Measurements from ENCODE around the gene GAS1.

DNA sequence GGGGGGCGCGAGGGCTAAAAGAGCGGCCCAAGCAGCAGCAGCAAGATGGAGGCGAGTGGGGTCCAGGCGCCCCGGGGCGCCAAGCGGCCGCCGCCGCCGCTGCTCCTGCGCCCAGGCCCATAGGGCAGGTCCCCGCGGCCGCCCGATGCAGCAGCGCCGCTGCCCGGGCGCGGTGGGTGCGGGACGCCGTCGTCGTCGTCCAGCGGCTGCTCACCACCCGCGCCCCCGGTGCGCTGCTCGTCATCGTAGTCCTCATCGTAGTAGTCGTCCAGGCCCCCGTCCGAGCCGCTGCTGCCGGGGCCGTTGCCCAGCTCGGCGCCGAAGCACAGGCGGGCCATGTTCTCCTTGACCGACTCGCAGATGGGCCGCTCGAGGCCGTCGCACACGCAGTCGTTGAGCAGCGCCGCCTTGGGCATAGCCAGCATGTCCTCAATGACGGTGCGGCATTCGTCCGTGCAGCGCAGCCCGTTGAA, 1.5 kb downstream of the GAS1 start:
- TF ChIP-seq, protein P1, sequence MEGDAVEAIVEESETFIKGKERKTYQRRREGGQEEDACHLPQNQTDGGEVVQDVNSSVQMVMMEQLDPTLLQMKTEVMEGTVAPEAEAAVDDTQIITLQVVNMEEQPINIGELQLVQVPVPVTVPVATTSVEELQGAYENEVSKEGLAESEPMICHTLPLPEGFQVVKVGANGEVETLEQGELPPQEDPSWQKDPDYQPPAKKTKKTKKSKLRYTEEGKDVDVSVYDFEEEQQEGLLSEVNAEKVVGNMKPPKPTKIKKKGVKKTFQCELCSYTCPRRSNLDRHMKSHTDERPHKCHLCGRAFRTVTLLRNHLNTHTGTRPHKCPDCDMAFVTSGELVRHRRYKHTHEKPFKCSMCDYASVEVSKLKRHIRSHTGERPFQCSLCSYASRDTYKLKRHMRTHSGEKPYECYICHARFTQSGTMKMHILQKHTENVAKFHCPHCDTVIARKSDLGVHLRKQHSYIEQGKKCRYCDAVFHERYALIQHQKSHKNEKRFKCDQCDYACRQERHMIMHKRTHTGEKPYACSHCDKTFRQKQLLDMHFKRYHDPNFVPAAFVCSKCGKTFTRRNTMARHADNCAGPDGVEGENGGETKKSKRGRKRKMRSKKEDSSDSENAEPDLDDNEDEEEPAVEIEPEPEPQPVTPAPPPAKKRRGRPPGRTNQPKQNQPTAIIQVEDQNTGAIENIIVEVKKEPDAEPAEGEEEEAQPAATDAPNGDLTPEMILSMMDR (IDR thresholded peaks at IDR 0.05 in 4 of 5, conservative IDR thresholded peaks at IDR 0.05 in 1 of 5), result no peak
- TF ChIP-seq POLR2A (IDR thresholded peaks at IDR 0.05), result no peak

Measured in gastrocnemius medialis (tissue), 4 donors.